Activated CD4-positive, alpha-beta T cell treated with anti-CD3 and anti-CD28 coated beads, Interleukin-2, amount 10 ng/mL, durations not matched to agents 7 days and 5 days (primary cell): Measurements from ENCODE around the gene CPEB3. TPM values are rescaled to one million over a fixed set of nuclear protein-coding genes. Genes with fewer than 3 reads are reported as not detected.

Experiments
- CTCF ChIA-PET: fragments of 350-600 bp; sonication (Branson Sonifier 250); formaldehyde crosslinking; loops from one replicate; lab custom pipeline; 2021; ENCODE audit warnings: antibody characterized with exemption; lab: Charles Lee
- POLR2A ChIA-PET: fragments of 350-600 bp; sonication (Branson Sonifier 250); formaldehyde crosslinking; loops from one replicate; lab custom pipeline; 2021; ENCODE audit warnings: antibody characterized with exemption; lab: Charles Lee
- DNase-seq: peaks from one replicate; pipeline ENCODE4 v3.0.0-alpha.2; 2020
- H3K27ac Mint-ChIP-seq: one replicate; pipeline ENCODE4 v1.8.0; 2021; ENCODE audit warnings: mild to moderate bottlenecking, moderate library complexity, mixed read lengths
- H3K27me3 Mint-ChIP-seq: one replicate; pipeline ENCODE4 v1.8.0; 2021; ENCODE audit warnings: mixed read lengths
- H3K36me3 Mint-ChIP-seq: one replicate; pipeline ENCODE4 v1.8.0; 2021; ENCODE audit warnings: low read depth, mixed read lengths
- H3K4me1 Mint-ChIP-seq: one replicate; pipeline ENCODE4 v1.8.0; 2021; ENCODE audit warnings: mixed read lengths
- H3K4me3 Mint-ChIP-seq: one replicate; pipeline ENCODE4 v1.8.0; 2021; ENCODE audit warnings: mild to moderate bottlenecking, moderate library complexity, mixed read lengths
- H3K9me3 Mint-ChIP-seq: one replicate; pipeline ENCODE4 v1.8.0; 2021; ENCODE audit warnings: mixed read lengths
- total RNA-seq, 2 experiments: library from RNA; stranded (reverse); gene quantifications; one replicate each; pipeline ENCODE4 v1.2.3, GENCODE V29; 2021

The CPEB3 gene
- total RNA-seq, 2 experiments from 2014 or later, result 2.2 to 2.6 TPM

DNA sequence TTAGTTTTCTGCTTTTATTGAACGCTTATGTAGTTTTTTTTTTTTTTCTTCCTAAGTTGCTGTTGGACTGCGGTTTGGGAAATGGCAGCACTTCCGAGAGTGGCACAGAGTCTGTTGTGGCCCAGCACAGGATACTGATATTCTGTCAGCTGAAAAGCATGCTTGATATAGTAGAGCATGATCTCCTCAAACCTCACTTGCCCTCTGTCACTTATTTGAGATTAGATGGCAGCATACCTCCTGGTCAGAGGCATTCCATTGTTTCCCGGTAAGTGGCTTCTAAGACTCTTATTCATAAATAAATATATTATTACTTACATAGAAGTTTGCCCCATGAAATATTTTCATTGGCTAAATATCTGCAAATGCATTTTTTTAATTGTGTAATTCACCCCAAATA lies 266.2 kb downstream of the CPEB3 start:
- peaks cover 46% of the 10 kb centered on the region for H3K36me3 Mint-ChIP-seq
- CTCF ChIA-PET, result no interaction called here
- no peak overlapping the region for H3K27ac Mint-ChIP-seq
- POLR2A ChIA-PET, result no interaction called here
- H3K4me3 Mint-ChIP-seq, result no peak overlapping the region
- no peak for DNase-seq
- H3K4me1 Mint-ChIP-seq, result no peaks in the 10 kb centered on the region
- no peaks in the 10 kb centered on the region for H3K9me3 Mint-ChIP-seq
- no peaks in the 10 kb centered on the region for H3K27me3 Mint-ChIP-seq

DNA sequence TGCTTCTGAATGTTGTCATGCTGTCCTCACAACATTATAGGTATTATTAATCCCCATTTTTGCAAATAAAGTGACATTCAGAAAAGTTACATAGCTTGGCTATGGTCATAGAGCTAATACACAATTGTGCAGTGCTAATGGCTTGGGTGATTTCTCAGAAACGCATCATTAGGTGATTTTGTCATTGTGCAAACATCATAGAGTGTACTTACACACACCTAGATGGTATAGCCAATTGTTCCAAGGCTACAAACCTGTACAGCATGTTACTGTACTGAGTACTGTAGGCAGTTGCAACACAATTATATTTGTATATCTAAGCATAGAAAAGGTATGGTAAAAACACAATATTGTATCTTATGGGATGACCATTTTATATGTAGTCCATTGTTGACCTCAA lies 276.3 kb downstream of the CPEB3 start:
- ChIA-PET CTCF (no interaction called here), POLR2A (no interaction called here)
- DNase-seq, result no peak
- Mint-ChIP-seq H3K4me1 (peaks cover 4% of the 10 kb centered on the region), H3K27me3 (no peaks in the 10 kb centered on the region), H3K36me3 (peaks cover 61% of the 10 kb centered on the region), H3K4me3 (no peak overlapping the region), H3K27ac (no peak overlapping the region), H3K9me3 (no peaks in the 10 kb centered on the region)

- Mint-ChIP-seq H3K27ac (no peak overlapping the region), H3K4me3 (no peak overlapping the region), H3K27me3 (no peaks in the 10 kb centered on the region), H3K36me3 (peaks cover 49% of the 10 kb centered on the region), H3K9me3 (no peaks in the 10 kb centered on the region), H3K4me1 (peaks cover 11% of the 10 kb centered on the region)
- DNase-seq, result no peak
- ChIA-PET POLR2A (no interaction called here), CTCF (interaction anchor here (0.6 kb wide), 1 partner anchor 20 kb away, joined by 3 read pairs; no protein-coding TSS in a partner anchor)
Observed at GRCh38 chr10:92011560-92012214, 279.2 kb downstream of the CPEB3 start.

DNA sequence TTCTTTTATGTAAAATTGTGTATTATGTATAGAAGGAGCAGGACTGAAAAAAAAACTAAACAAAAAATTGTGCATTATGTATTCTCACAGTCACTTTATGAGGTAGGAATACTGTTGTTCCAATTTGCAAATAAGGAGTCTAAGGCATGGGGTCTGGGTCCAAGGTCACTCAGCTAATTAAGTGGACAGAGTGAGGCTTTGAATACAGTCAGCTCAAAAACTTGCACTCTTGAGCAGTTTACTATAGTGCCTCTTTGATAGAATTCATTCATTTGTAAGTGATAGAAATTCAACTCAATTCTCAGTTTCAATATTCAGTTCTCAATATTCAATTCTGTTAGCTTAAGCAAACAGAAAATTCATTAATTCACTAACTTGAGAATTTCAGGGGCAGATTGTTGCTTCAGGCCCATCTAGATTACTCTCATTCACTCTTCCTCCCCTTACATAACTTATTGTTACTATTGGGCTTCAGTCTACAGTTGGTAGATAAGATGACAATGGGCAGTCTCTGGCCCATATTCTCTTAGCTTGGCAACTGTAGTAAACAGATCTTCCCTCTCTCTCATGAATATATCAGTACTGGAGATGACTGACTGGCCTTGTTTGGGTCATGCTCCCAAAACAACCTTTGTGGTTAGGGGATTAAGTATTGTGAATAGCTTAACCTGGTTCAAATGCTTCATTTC lies 280.7 kb downstream of the CPEB3 start:
- ChIA-PET CTCF (interaction anchor here (1.2 kb wide), 1 partner anchor 9 kb away, joined by 3 read pairs; no protein-coding TSS in a partner anchor), POLR2A (no interaction called here)
- no peaks in the 10 kb centered on the region for H3K9me3 Mint-ChIP-seq
- peaks cover 45% of the 10 kb centered on the region for H3K36me3 Mint-ChIP-seq
- H3K4me3 Mint-ChIP-seq, result no peak overlapping the region
- no peak for DNase-seq
- H3K27ac Mint-ChIP-seq, result no peak overlapping the region
- peaks cover 11% of the 10 kb centered on the region for H3K4me1 Mint-ChIP-seq
- H3K27me3 Mint-ChIP-seq, result no peaks in the 10 kb centered on the region

DNA sequence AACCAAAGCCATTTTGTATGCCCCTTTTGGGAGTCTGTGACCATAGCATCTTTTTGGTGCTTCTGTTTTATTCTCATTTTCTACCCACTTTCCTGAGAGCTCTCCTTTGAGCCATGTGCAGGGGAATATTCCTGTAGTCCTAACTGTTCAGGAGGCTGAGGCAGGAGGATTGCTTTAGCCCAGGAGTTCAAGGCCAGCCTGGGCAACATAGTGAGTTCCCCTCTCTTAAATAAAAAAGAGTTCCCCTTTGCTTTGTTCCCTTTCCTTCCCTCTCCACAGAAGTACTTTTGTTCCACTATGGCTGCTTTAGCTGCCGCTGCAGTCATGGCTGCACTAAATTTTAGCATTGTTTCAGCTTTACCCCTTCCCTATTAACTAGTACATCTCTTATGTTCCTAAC lies 281.4 kb downstream of the CPEB3 start:
- peaks cover 48% of the 10 kb centered on the region for H3K36me3 Mint-ChIP-seq
- H3K27me3 Mint-ChIP-seq, result no peaks in the 10 kb centered on the region
- POLR2A ChIA-PET, result no interaction called here
- H3K4me1 Mint-ChIP-seq, result peaks cover 11% of the 10 kb centered on the region
- DNase-seq, result no peak
- no peaks in the 10 kb centered on the region for H3K9me3 Mint-ChIP-seq
- no peak overlapping the region for H3K4me3 Mint-ChIP-seq
- CTCF ChIA-PET, result interaction anchor here (0.6 kb wide), 1 partner anchor 329 kb away, joined by 4 read pairs; no protein-coding TSS in a partner anchor
- H3K27ac Mint-ChIP-seq, result no peak overlapping the region

DNA sequence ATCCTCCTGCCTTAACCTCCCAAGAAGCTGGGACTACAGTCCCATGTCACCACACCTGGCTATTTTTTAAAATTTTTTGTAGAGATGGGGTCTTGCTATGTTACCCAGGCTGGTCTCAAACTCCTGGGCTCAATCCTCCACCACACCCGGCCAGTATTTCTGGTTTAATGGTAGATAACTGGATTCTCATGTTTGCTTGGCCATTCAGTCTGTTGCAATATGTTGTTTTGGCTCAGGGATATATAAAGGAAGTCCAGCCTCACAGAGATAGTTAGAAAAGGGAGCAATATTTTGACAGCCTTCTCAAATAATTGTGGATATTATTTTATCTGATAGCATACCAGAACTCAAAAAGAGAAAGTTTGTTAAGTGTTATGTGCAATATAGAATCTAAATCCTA lies 284.9 kb downstream of the CPEB3 start:
- H3K9me3 Mint-ChIP-seq, result peaks cover 2% of the 10 kb centered on the region
- H3K27ac Mint-ChIP-seq, result no peak overlapping the region
- ChIA-PET POLR2A (no interaction called here), CTCF (no interaction called here)
- peaks cover 54% of the 10 kb centered on the region for H3K36me3 Mint-ChIP-seq
- no peaks in the 10 kb centered on the region for H3K27me3 Mint-ChIP-seq
- no peak for DNase-seq
- H3K4me3 Mint-ChIP-seq, result no peak overlapping the region
- peaks cover 8% of the 10 kb centered on the region for H3K4me1 Mint-ChIP-seq

- Mint-ChIP-seq H3K36me3 (peaks cover 59% of the 10 kb centered on the region), H3K4me3 (no peak overlapping the region), H3K9me3 (peaks cover 5% of the 10 kb centered on the region), H3K27me3 (no peaks in the 10 kb centered on the region), H3K27ac (no peak overlapping the region), H3K4me1 (no peaks in the 10 kb centered on the region)
- ChIA-PET POLR2A (interaction anchor here (0.6 kb wide), 1 partner anchor 35 kb away, joined by 9 read pairs; no protein-coding TSS in a partner anchor), CTCF (no interaction called here)
- DNase-seq, result no peak
Observed at GRCh38 chr10:92003258-92003657, 287.6 kb downstream of the CPEB3 start.

- Mint-ChIP-seq H3K36me3 (peaks cover 70% of the 10 kb centered on the region), H3K27ac (no peak overlapping the region), H3K27me3 (no peaks in the 10 kb centered on the region), H3K4me3 (no peak overlapping the region), H3K4me1 (no peaks in the 10 kb centered on the region), H3K9me3 (peaks cover 5% of the 10 kb centered on the region)
- ChIA-PET CTCF (interaction anchor here (0.9 kb wide), 2 partner anchors 9 to 25 kb away, joined by 3 read pairs; no protein-coding TSS in a partner anchor), POLR2A (no interaction called here)
- DNase-seq, result no peak
Observed at GRCh38 chr10:92001995-92002394, 288.9 kb downstream of the CPEB3 start.

- peaks cover 70% of the 10 kb centered on the region for H3K36me3 Mint-ChIP-seq
- no peaks in the 10 kb centered on the region for H3K27me3 Mint-ChIP-seq
- no peak overlapping the region for H3K27ac Mint-ChIP-seq
- ChIA-PET CTCF (interaction anchor here (0.9 kb wide), 3 partner anchors 9 to 25 kb away, joined by 3 read pairs; no protein-coding TSS in a partner anchor), POLR2A (no interaction called here)
- H3K4me1 Mint-ChIP-seq, result no peaks in the 10 kb centered on the region
- peaks cover 5% of the 10 kb centered on the region for H3K9me3 Mint-ChIP-seq
- no peak for DNase-seq
- H3K4me3 Mint-ChIP-seq, result no peak overlapping the region
Observed at GRCh38 chr10:92001581-92001980, 289.3 kb downstream of the CPEB3 start.

Other genes with a start within 250 kb of the CPEB3 start
- 10 to 100 TPM; 15.1 to 21.5 TPM for gene MARCHF5, start 89 bp upstream of the CPEB3 start, total RNA-seq